ENCODE measurements around the gene SERINC3.

The SERINC3 gene

GRCh38 chr20:44532259-44532980 is 10.6 kb upstream of the SERINC3 start:
- Histone ChIP-seq H3K27ac (peak overlapping the region; percentile 54), H3K4me1 (ENCODE audit: control insufficient read depth in 1 of 2, insufficient read depth in 1 of 2, low read depth in 1 of 2, low read length in 1 of 2) (peaks cover 9 to 21% of the 10 kb centered on the region in 2 experiments), H3K9me3 (no peaks in the 10 kb centered on the region), H3K27me3 (peaks cover 13% of the 10 kb centered on the region), H3K4me3 (ENCODE audit: low read depth in 1 of 2, low read length in 1 of 2) (peak overlapping the region; percentile 70 to 75), H3K36me3 (no peaks in the 10 kb centered on the region)
- no peak for TF ChIP-seq CTCF (IDR thresholded peaks at IDR 0.05)

GRCh38 chr20:44528309-44528708 is 6.4 kb upstream of the SERINC3 start:
- Histone ChIP-seq H3K36me3 (no peaks in the 10 kb centered on the region), H3K27ac (no peak overlapping the region), H3K27me3 (peaks cover 13% of the 10 kb centered on the region), H3K4me1 (ENCODE audit: control insufficient read depth in 1 of 2, insufficient read depth in 1 of 2, low read depth in 1 of 2, low read length in 1 of 2) (peaks cover 9 to 14% of the 10 kb centered on the region in 2 experiments), H3K4me3 (ENCODE audit: low read depth in 1 of 2, low read length in 1 of 2) (no peak overlapping the region), H3K9me3 (no peaks in the 10 kb centered on the region)
- no peak for TF ChIP-seq CTCF (IDR thresholded peaks at IDR 0.05)

GRCh38 chr20:44527716-44528199 is 5.9 kb upstream of the SERINC3 start:
- Histone ChIP-seq H3K4me3 (ENCODE audit: low read depth in 1 of 2, low read length in 1 of 2) (no peak overlapping the region), H3K9me3 (no peaks in the 10 kb centered on the region), H3K36me3 (no peaks in the 10 kb centered on the region), H3K27me3 (peaks cover 7% of the 10 kb centered on the region), H3K27ac (no peak overlapping the region), H3K4me1 (ENCODE audit: control insufficient read depth in 1 of 2, insufficient read depth in 1 of 2, low read depth in 1 of 2, low read length in 1 of 2) (peaks cover 11 to 16% of the 10 kb centered on the region in 2 experiments)
- no peak for TF ChIP-seq CTCF (IDR thresholded peaks at IDR 0.05)

GRCh38 chr20:44526129-44526528 is 4.3 kb upstream of the SERINC3 start:
- no peaks in the 10 kb centered on the region for H3K9me3 ChIP-seq
- peaks cover 13% of the 10 kb centered on the region in 2 experiments for H3K4me1 ChIP-seq (ENCODE audit: control insufficient read depth in 1 of 2, insufficient read depth in 1 of 2, low read depth in 1 of 2, low read length in 1 of 2)
- no peak overlapping the region for H3K4me3 ChIP-seq (ENCODE audit: low read depth in 1 of 2, low read length in 1 of 2)
- no peaks in the 10 kb centered on the region for H3K27me3 ChIP-seq
- no peak for TF ChIP-seq CTCF (IDR thresholded peaks at IDR 0.05)
- no peaks in the 10 kb centered on the region for H3K36me3 ChIP-seq
- H3K27ac ChIP-seq = no peak overlapping the region

- no peak overlapping the region for H3K27ac ChIP-seq
- H3K4me3 ChIP-seq (ENCODE audit: low read depth in 1 of 2, low read length in 1 of 2) = no peak overlapping the region
- peaks cover 33 to 34% of the 10 kb centered on the region in 2 experiments for H3K4me1 ChIP-seq (ENCODE audit: control insufficient read depth in 1 of 2, insufficient read depth in 1 of 2, low read depth in 1 of 2, low read length in 1 of 2)
- no peaks in the 10 kb centered on the region for H3K9me3 ChIP-seq
- H3K27me3 ChIP-seq = no peaks in the 10 kb centered on the region
- no peak for TF ChIP-seq CTCF (IDR thresholded peaks at IDR 0.05)
- no peaks in the 10 kb centered on the region for H3K36me3 ChIP-seq
Measured at GRCh38 chr20:44523746-44524145, 1.9 kb upstream of the SERINC3 start.

Data from neutrophil (primary cell).